HEK293 (cell line): ENCODE data around the gene SUPT4H1.

ENCODE experiments used
- CTCF ChIA-PET: fragments of 350-600 bp; formaldehyde crosslinking; extraction: SDS; loops from one replicate; lab custom pipeline; 2021; ENCODE audit warnings: antibody characterized with exemption; lab: Yijun Ruan, JAX
- POLR2A ChIA-PET: fragments of 300-600 bp; formaldehyde crosslinking; extraction: SDS; loops from one replicate; lab custom pipeline; 2020; ENCODE audit warnings: antibody characterized with exemption, inconsistent platforms; lab: Yijun Ruan, JAX
- H3K27ac ChIP-seq: fragments of 200-500 bp; sonication (Bioruptor generic); 2 replicates; pipeline ENCODE4 v1.5.1; 2014; ENCODE audit warnings: low read depth, low read length, control low read depth, inconsistent platforms; ENCODE audit errors: extremely low read depth
- H3K36me3 ChIP-seq, 2 experiments: fragments of 200-500 bp in 1 of 2; sonication (Bioruptor generic) in 1 of 2; 1 replicate in 1 of 2; 2 replicates in 1 of 2; pipeline ENCODE4 v1.5.1; 2014 to 2017; ENCODE audit warnings: inconsistent platforms in 2 of 2, low read length in 2 of 2; ENCODE audit not compliant: control insufficient read depth in 2 of 2, insufficient read depth in 1 of 2
- H3K4me1 ChIP-seq: fragments of 200-500 bp; sonication (Bioruptor generic); 2 replicates; pipeline ENCODE4 v1.5.1; 2014; ENCODE audit warnings: mild to moderate bottlenecking, low read length, inconsistent platforms; ENCODE audit not compliant: control insufficient read depth, insufficient read depth
- H3K4me3 ChIP-seq: 2 replicates; pipeline ENCODE4 v1.5.1; 2011; ENCODE audit warnings: low read depth, mild to moderate bottlenecking, control low read depth, low read length, moderate library complexity
- H3K9me3 ChIP-seq: fragments of 200-500 bp; sonication (Bioruptor generic); 2 replicates; pipeline ENCODE4 v1.5.1; 2014; ENCODE audit warnings: low read depth, low read length, inconsistent platforms; ENCODE audit not compliant: control insufficient read depth, insufficient read depth
- GLIS2 ChIP-seq: fragments of 450-650 bp; formaldehyde crosslinking; IDR thresholded peaks from 2 replicates; pipeline ENCODE4 v1.5.1; 2016; ENCODE audit warnings: missing biosample characterization, missing genetic modification characterization
- TCF7L2 ChIP-seq: IDR thresholded peaks from 2 replicates; pipeline ENCODE4 v1.6.1; 2011; ENCODE audit warnings: low read depth, mild to moderate bottlenecking, inconsistent platforms, low read length, moderate library complexity, borderline replicate concordance
- YY1 ChIP-seq: fragments of 450-650 bp; formaldehyde crosslinking; IDR thresholded peaks from 2 replicates; pipeline ENCODE4 v1.5.1; 2018; ENCODE audit warnings: missing biosample characterization, missing genetic modification characterization
- YY2 ChIP-seq: fragments of 450-650 bp; formaldehyde crosslinking; IDR thresholded peaks from 2 replicates; pipeline ENCODE4 v1.5.1; 2016; ENCODE audit warnings: missing biosample characterization, missing genetic modification characterization
- ZBTB48 ChIP-seq: fragments of 450-650 bp; formaldehyde crosslinking; IDR thresholded peaks from 2 replicates; pipeline ENCODE4 v1.5.1; 2016; ENCODE audit warnings: missing biosample characterization, missing genetic modification characterization
- ZNF138 ChIP-seq: fragments of 450-650 bp; formaldehyde crosslinking; IDR thresholded peaks from 2 replicates; pipeline ENCODE4 v1.5.1; 2016; ENCODE audit warnings: missing biosample characterization, missing genetic modification characterization, borderline replicate concordance
- ZNF302 ChIP-seq: fragments of 450-650 bp; formaldehyde crosslinking; IDR thresholded peaks from 2 replicates; pipeline ENCODE4 v1.5.1; 2016; ENCODE audit warnings: missing biosample characterization, missing genetic modification characterization, low read depth
- ZNF311 ChIP-seq: fragments of 450-650 bp; formaldehyde crosslinking; IDR thresholded peaks from 2 replicates; pipeline ENCODE4 v1.5.1; 2017; ENCODE audit warnings: missing biosample characterization, missing genetic modification characterization, borderline replicate concordance
- ZNF529 ChIP-seq: fragments of 450-650 bp; formaldehyde crosslinking; IDR thresholded peaks from 2 replicates; pipeline ENCODE4 v1.5.1; 2017; ENCODE audit warnings: missing genetic modification characterization, missing biosample characterization; ENCODE audit not compliant: insufficient replicate concordance
- ZNF555 ChIP-seq: fragments of 450-650 bp; formaldehyde crosslinking; conservative IDR thresholded peaks from 2 replicates; pipeline ENCODE4 v1.5.1; 2017; ENCODE audit warnings: missing biosample characterization, mild to moderate bottlenecking, missing genetic modification characterization, inconsistent platforms
- ZNF610 ChIP-seq: fragments of 450-650 bp; formaldehyde crosslinking; IDR thresholded peaks from 2 replicates; pipeline ENCODE4 v1.5.1; 2016; ENCODE audit warnings: missing biosample characterization, missing genetic modification characterization, borderline replicate concordance
- ZNF664 ChIP-seq: fragments of 450-650 bp; formaldehyde crosslinking; IDR thresholded peaks from 2 replicates; pipeline ENCODE4 v1.5.1; 2016; ENCODE audit warnings: missing biosample characterization, missing genetic modification characterization
- ZNF791 ChIP-seq: fragments of 450-650 bp; formaldehyde crosslinking; IDR thresholded peaks from 2 replicates; pipeline ENCODE4 v1.5.1; 2016; ENCODE audit warnings: missing biosample characterization, missing genetic modification characterization
- ZNF837 ChIP-seq: fragments of 450-650 bp; formaldehyde crosslinking; IDR thresholded peaks from 2 replicates; pipeline ENCODE4 v1.5.1; 2016; ENCODE audit warnings: missing biosample characterization, missing genetic modification characterization
- TF ChIP-seq, protein P1 (sequence below): fragments of 450-650 bp; formaldehyde crosslinking; IDR thresholded peaks from 2 replicates; pipeline ENCODE4 v1.5.1; 2016; ENCODE audit warnings: missing biosample characterization, missing genetic modification characterization
- TF ChIP-seq, protein P2 (sequence below): fragments of 450-650 bp; IDR thresholded peaks from 2 replicates; pipeline ENCODE4 v1.5.1; 2018; ENCODE audit warnings: missing biosample characterization, missing genetic modification characterization
- TF ChIP-seq, protein P3 (sequence below): fragments of 450-650 bp; formaldehyde crosslinking; IDR thresholded peaks from 2 replicates; pipeline ENCODE4 v1.5.1; 2017; ENCODE audit warnings: missing biosample characterization, missing genetic modification characterization
- TF ChIP-seq, protein P4 (sequence below): fragments of 450-650 bp; formaldehyde crosslinking; conservative IDR thresholded peaks from 2 replicates; pipeline ENCODE4 v1.5.1; 2016; ENCODE audit warnings: low read depth, missing biosample characterization, missing genetic modification characterization

Gene SUPT4H1

GRCh38 chr17:58305626-58306025 lies 46.4 kb downstream of the SUPT4H1 start:
- Histone ChIP-seq H3K9me3 (no peaks in the 10 kb centered on the region), H3K4me3 (no peak overlapping the region), H3K36me3 (no peaks in the 10 kb centered on the region), H3K27ac (no peak overlapping the region), H3K4me1 (no peaks in the 10 kb centered on the region)
- TF ChIP-seq, protein P1, sequence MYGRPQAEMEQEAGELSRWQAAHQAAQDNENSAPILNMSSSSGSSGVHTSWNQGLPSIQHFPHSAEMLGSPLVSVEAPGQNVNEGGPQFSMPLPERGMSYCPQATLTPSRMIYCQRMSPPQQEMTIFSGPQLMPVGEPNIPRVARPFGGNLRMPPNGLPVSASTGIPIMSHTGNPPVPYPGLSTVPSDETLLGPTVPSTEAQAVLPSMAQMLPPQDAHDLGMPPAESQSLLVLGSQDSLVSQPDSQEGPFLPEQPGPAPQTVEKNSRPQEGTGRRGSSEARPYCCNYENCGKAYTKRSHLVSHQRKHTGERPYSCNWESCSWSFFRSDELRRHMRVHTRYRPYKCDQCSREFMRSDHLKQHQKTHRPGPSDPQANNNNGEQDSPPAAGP (tag by site-specific recombination): no peak
- TF ChIP-seq TCF7L2 (no peak), ZNF302 (no peak), ZNF138 (tag by site-specific recombination) (no peak), ZNF311 (tag by site-specific recombination) (no peak), ZNF529 (no peak), ZNF791 (tag by site-specific recombination) (no peak), ZBTB48 (tag by site-specific recombination) (no peak), ZNF664 (tag by site-specific recombination) (no peak)
- TF ChIP-seq, protein P2, sequence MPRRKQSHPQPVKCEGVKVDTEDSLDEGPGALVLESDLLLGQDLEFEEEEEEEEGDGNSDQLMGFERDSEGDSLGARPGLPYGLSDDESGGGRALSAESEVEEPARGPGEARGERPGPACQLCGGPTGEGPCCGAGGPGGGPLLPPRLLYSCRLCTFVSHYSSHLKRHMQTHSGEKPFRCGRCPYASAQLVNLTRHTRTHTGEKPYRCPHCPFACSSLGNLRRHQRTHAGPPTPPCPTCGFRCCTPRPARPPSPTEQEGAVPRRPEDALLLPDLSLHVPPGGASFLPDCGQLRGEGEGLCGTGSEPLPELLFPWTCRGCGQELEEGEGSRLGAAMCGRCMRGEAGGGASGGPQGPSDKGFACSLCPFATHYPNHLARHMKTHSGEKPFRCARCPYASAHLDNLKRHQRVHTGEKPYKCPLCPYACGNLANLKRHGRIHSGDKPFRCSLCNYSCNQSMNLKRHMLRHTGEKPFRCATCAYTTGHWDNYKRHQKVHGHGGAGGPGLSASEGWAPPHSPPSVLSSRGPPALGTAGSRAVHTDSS: no peak
- ChIA-PET POLR2A (interaction anchor here (0.5 kb wide), 1 partner anchor 45 kb away, joined by 4 read pairs; no protein-coding TSS in a partner anchor), CTCF (interaction anchor here (1.0 to 4.7 kb wide), 7 partner anchors 8 to 143 kb away, joined by 4 to 50 read pairs (median 10); no protein-coding TSS in a partner anchor)

GRCh38 chr17:58304750-58305486 lies 47.1 kb downstream of the SUPT4H1 start:
- H3K27ac ChIP-seq: no peak overlapping the region
- ChIA-PET CTCF (interaction anchor here (0.6 to 4.7 kb wide), 31 partner anchors 9 to 1800 kb away, joined by 3 to 50 read pairs (median 4); partner anchors contain the start of genes MTMR4, RNF43 and SUPT4H1), POLR2A (interaction anchor here (1.4 kb wide), 1 partner anchor 47 kb away, joined by 4 read pairs; the partner anchor contains the start of gene SUPT4H1)

DNA sequence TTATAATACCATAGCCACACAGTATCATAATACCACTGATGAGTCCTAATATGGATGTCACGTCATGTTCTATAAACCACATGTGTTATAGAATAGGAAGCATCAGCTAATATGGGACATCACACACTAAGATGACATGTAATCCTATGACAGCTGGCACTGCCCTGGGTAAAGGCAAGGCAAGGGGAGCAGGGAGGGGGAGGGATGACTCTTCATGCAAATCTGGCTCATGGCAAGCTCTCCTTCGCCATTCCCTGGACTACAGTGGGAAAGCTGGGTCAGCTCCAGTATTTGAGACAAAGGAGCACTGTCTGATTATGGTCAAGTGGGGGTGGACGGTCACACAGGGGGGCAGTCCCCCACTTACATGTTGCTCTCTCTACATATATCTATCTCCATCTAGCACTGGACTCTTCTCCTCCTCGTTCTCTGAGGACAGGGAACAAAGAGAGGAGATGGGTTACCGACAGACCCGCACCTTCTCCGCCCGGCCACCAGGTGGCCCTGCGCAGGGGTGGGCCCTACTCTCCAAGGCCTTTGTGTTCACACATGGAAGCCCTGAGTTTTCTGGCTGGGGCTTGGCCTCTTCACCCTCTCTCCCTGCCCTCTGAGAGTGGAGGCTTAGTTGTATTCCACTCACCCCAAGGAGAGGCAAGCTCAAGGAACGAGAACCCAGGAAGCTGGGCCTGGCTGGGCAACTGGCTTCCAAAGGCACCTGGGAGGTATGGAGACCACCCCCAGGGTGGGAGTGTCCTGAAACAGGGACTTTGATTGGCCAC lies 47.8 kb downstream of the SUPT4H1 start:
- Histone ChIP-seq H3K9me3 (no peaks in the 10 kb centered on the region), H3K27ac (no peak overlapping the region), H3K4me3 (no peak overlapping the region), H3K36me3 (no peaks in the 10 kb centered on the region), H3K4me1 (no peaks in the 10 kb centered on the region)
- CTCF ChIA-PET: interaction anchor here (0.5 to 4.7 kb wide), 50 partner anchors 8 to 1799 kb away, joined by 3 to 50 read pairs (median 4); partner anchors contain the start of genes MPO, MTMR4, RNF43 and SUPT4H1
- POLR2A ChIA-PET: interaction anchor here (1.4 kb wide), 1 partner anchor 48 kb away, joined by 4 read pairs; the partner anchor contains the start of gene SUPT4H1
- TF ChIP-seq, protein P3, sequence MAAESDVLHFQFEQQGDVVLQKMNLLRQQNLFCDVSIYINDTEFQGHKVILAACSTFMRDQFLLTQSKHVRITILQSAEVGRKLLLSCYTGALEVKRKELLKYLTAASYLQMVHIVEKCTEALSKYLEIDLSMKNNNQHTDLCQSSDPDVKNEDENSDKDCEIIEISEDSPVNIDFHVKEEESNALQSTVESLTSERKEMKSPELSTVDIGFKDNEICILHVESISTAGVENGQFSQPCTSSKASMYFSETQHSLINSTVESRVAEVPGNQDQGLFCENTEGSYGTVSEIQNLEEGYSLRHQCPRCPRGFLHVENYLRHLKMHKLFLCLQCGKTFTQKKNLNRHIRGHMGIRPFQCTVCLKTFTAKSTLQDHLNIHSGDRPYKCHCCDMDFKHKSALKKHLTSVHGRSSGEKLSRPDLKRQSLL (tag by site-specific recombination): no peak
- TF ChIP-seq ZNF837 (tag by site-specific recombination) (no peak), YY2 (tag by site-specific recombination) (no peak), ZNF610 (tag by site-specific recombination) (no peak), ZNF555 (no peak)
- TF ChIP-seq, protein P4, sequence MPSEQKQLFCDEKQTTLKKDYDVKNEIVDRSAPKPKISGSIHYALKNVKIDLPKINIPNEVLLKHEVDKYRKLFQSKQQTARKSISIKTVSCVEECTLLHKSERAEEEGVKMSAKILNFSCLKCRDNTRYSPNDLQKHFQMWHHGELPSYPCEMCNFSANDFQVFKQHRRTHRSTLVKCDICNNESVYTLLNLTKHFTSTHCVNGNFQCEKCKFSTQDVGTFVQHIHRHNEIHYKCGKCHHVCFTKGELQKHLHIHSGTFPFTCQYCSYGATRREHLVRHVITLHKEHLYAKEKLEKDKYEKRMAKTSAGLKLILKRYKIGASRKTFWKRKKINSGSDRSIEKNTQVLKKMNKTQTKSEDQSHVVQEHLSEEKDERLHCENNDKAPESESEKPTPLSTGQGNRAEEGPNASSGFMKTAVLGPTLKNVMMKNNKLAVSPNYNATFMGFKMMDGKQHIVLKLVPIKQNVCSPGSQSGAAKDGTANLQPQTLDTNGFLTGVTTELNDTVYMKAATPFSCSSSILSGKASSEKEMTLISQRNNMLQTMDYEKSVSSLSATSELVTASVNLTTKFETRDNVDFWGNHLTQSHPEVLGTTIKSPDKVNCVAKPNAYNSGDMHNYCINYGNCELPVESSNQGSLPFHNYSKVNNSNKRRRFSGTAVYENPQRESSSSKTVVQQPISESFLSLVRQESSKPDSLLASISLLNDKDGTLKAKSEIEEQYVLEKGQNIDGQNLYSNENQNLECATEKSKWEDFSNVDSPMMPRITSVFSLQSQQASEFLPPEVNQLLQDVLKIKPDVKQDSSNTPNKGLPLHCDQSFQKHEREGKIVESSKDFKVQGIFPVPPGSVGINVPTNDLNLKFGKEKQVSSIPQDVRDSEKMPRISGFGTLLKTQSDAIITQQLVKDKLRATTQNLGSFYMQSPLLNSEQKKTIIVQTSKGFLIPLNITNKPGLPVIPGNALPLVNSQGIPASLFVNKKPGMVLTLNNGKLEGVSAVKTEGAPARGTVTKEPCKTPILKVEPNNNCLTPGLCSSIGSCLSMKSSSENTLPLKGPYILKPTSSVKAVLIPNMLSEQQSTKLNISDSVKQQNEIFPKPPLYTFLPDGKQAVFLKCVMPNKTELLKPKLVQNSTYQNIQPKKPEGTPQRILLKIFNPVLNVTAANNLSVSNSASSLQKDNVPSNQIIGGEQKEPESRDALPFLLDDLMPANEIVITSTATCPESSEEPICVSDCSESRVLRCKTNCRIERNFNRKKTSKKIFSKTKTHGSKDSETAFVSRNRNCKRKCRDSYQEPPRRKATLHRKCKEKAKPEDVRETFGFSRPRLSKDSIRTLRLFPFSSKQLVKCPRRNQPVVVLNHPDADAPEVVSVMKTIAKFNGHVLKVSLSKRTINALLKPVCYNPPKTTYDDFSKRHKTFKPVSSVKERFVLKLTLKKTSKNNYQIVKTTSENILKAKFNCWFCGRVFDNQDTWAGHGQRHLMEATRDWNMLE (tag by site-specific recombination): peak; percentile 20; the same call in 1 of the 2 replicates
- TF ChIP-seq, protein P2: no peak

More at GRCh38 chr17:58304750-58305486, 47.1 kb downstream of the SUPT4H1 start:
- TF ChIP-seq YY1 (tag by site-specific recombination): no peak
- 0 out of 2 replicates have a peak, but pooled peaks have one; percentile 35 for TF ChIP-seq GLIS2 (tag by site-specific recombination)
- TF ChIP-seq, all 188 proteins: peak for 1
- Histone ChIP-seq H3K4me1 (no peaks in the 10 kb centered on the region), H3K36me3 (no peaks in the 10 kb centered on the region), H3K9me3 (no peaks in the 10 kb centered on the region), H3K4me3 (no peak overlapping the region)
